Stomach (tissue), 9 donors: ENCODE data around the gene HCK. TPM values are rescaled to one million over a fixed set of nuclear protein-coding genes. Genes with fewer than 3 reads are reported as not detected.

Source experiments
- DNase-seq, 2 donors: peaks; one replicate each; pipeline versions ENCODE4 v3.0.0 to v3.0.0-alpha.2; 2013 to 2019
- H3K27ac ChIP-seq, 5 donors: fragments of 200-600 bp in 4 of 5; sonication (generic) in 4 of 5; one replicate each; pipeline ENCODE4 v1.5.1; 2013 to 2019; ENCODE audit warnings: mild to moderate bottlenecking in 1 of 5, moderate library complexity in 1 of 5
- H3K27me3 ChIP-seq, 3 donors: fragments of 200-600 bp; sonication (generic); one replicate each; pipeline ENCODE4 v1.5.1; 2017 to 2019; ENCODE audit warnings: mixed run types in 1 of 3
- H3K36me3 ChIP-seq, 4 donors: fragments of 200-600 bp; sonication (generic); 1 replicate in 3 of 4; 2 replicates in 1 of 4; pipeline ENCODE4 v1.5.1; 2016 to 2019
- H3K4me1 ChIP-seq, 4 donors: fragments of 200-600 bp; sonication (generic); one replicate each; pipeline ENCODE4 v1.5.1; 2016 to 2019
- H3K4me3 ChIP-seq, 4 donors: fragments of 200-600 bp; sonication (generic) in 3 of 4; one replicate each; pipeline ENCODE4 v1.5.1; 2016 to 2019; ENCODE audit warnings: mild to moderate bottlenecking in 1 of 4
- H3K9me3 ChIP-seq, 4 donors: fragments of 200-600 bp; sonication (generic); one replicate each; pipeline ENCODE4 v1.5.1; 2016 to 2019
- CTCF ChIP-seq, 7 experiments: fragments of 450-650 bp in 4 of 7; fragments of 200-600 bp in 3 of 7; sonication (generic) in 3 of 7; IDR thresholded peaks; one replicate each; pipeline ENCODE4 v1.5.1; 2016 to 2019; ENCODE audit warnings: antibody characterized with exemption in 7 of 7, control low read depth in 2 of 7, mild to moderate bottlenecking in 1 of 7
- EP300 ChIP-seq: sonication (generic); formaldehyde crosslinking; IDR thresholded peaks from one replicate; pipeline ENCODE4 v1.6.1; 2017; ENCODE audit warnings: antibody characterized with exemption
- POLR2A ChIP-seq, 4 donors: fragments of 450-650 bp; IDR thresholded peaks; one replicate each; pipeline ENCODE4 v1.6.1; 2016; ENCODE audit warnings: antibody characterized with exemption in 4 of 4, control low read depth in 2 of 4, mild to moderate bottlenecking in 1 of 4, moderate library complexity in 1 of 4
- POLR2AphosphoS5 ChIP-seq, 3 donors: sonication (generic); formaldehyde crosslinking; IDR thresholded peaks; one replicate each; pipeline ENCODE4 v1.6.1; 2016; ENCODE audit warnings: antibody characterized with exemption in 3 of 3
- WGBS, 5 donors: extraction: QIAGEN DNeasy Blood & Tissue Kit in 3 of 5; methylation state at CpG; one replicate each; pipeline versions ENCODE4 v1.1.5 to v1.1.7; 2013 to 2018; 5-methylcytosine and 5-hydroxymethylcytosine counted together
- intact Hi-C: fragments of 100-400 bp; cut with DNase I; formaldehyde crosslinking; loops from one replicate; pipeline ENCODE4 v1.15.1; 2023; ENCODE audit warnings: low total_unique reads
- polyA plus RNA-seq, 3 donors: library from polyadenylated mRNA; stranded (reverse); fragments of 200-250 nt; gene quantifications; one replicate each; pipeline ENCODE4 v1.2.3, GENCODE V29; 2013
- total RNA-seq, 5 donors: library from RNA; depleted of rRNA; stranded (reverse); fragments of >200 nt; gene quantifications; one replicate each; pipeline versions ENCODE4 v1.1.0 to v1.2.3, GENCODE V29; 2014 to 2016
- donor health status: healthy with polysubstance abuse.
- donor health status: Bipolar disorder and iron deficiency.
- donor health status: healthy.

Gene HCK
- total and polyA plus RNA-seq, 8 donors, result 1.3 to 14.7 (median 4.9) TPM; not detected in 1

- H3K27me3 ChIP-seq, result no peaks in the 10 kb centered on the region
- H3K9me3 ChIP-seq, result no peaks in the 10 kb centered on the region
- H3K4me3 ChIP-seq, result no peak overlapping the region
- peaks cover 78 to 100% (median 99%) of the 10 kb centered on the region in 4 donors for H3K36me3 ChIP-seq
- no peak for DNase-seq
- no peak overlapping the region for H3K27ac ChIP-seq
- 93 to 95% (median 93%) methylated on average over 5 of the region's 5 CpGs for WGBS, 5 donors
- no peaks in the 10 kb centered on the region for H3K4me1 ChIP-seq
- TF ChIP-seq POLR2AphosphoS5 (IDR thresholded peaks at IDR 0.05), result no peak
- TF ChIP-seq POLR2A (IDR thresholded peaks at IDR 0.05), result no peak
- TF ChIP-seq CTCF (IDR thresholded peaks at IDR 0.05), result no peak
- no peak for TF ChIP-seq EP300
- intact Hi-C loops, result no loop called here
These were observed 90.0 kb downstream of the HCK start for GRCh38 chr20:32142088-32142487.

GRCh38 chr20:32142991-32143390, 90.9 kb downstream of the HCK start:
- H3K4me1 ChIP-seq, result no peaks in the 10 kb centered on the region
- peaks cover 76 to 100% (median 99%) of the 10 kb centered on the region in 4 donors for H3K36me3 ChIP-seq
- H3K4me3 ChIP-seq, result no peak overlapping the region
- intact Hi-C loops, result no loop called here
- TF ChIP-seq POLR2AphosphoS5 (IDR thresholded peaks at IDR 0.05) (no peak), EP300 (no peak), POLR2A (IDR thresholded peaks at IDR 0.05) (no peak), CTCF (IDR thresholded peaks at IDR 0.05) (no peak)
- 95 to 96% (median 95%) methylated on average over 14 to 15 of the region's 15 CpGs for WGBS, 5 donors
- H3K27me3 ChIP-seq, result no peaks in the 10 kb centered on the region
- no peaks in the 10 kb centered on the region for H3K9me3 ChIP-seq
- H3K27ac ChIP-seq, result no peak overlapping the region
- no peak for DNase-seq

- Histone ChIP-seq H3K27me3 (no peaks in the 10 kb centered on the region), H3K36me3 (peaks cover 74 to 100% (median 99%) of the 10 kb centered on the region in 4 donors), H3K27ac (no peak overlapping the region), H3K9me3 (no peaks in the 10 kb centered on the region), H3K4me1 (no peaks in the 10 kb centered on the region), H3K4me3 (no peak overlapping the region)
- intact Hi-C loops, result no loop called here
- DNase-seq, result no peak
- TF ChIP-seq POLR2A (IDR thresholded peaks at IDR 0.05) (no peak), CTCF (IDR thresholded peaks at IDR 0.05) (no peak), POLR2AphosphoS5 (IDR thresholded peaks at IDR 0.05) (no peak), EP300 (no peak)
- WGBS, 5 donors, result 91 to 96% (median 93%) methylated on average over 8 of the region's 8 CpGs
These were observed 93.0 kb downstream of the HCK start for GRCh38 chr20:32144898-32145662.

- intact Hi-C loops, result no loop called here
- peaks cover 61 to 100% (median 100%) of the 10 kb centered on the region in 4 donors for H3K36me3 ChIP-seq
- TF ChIP-seq CTCF (IDR thresholded peaks at IDR 0.05) (no peak), POLR2A (IDR thresholded peaks at IDR 0.05) (no peak), EP300 (no peak), POLR2AphosphoS5 (IDR thresholded peaks at IDR 0.05) (no peak)
- no peaks in the 10 kb centered on the region for H3K9me3 ChIP-seq
- no peak for DNase-seq
- no peak overlapping the region for H3K27ac ChIP-seq
- H3K4me1 ChIP-seq, result peaks cover 2 to 6% (median 4%) of the 10 kb centered on the region in 4 donors
- H3K27me3 ChIP-seq, result no peaks in the 10 kb centered on the region
- 81 to 92% (median 90%) methylated on average over 1 to 8 of the region's 8 CpGs for WGBS, 5 donors
- no peak overlapping the region for H3K4me3 ChIP-seq
These were observed 97.6 kb downstream of the HCK start for GRCh38 chr20:32149566-32150170.
